HG02884 (cell line): ENCODE results near the gene TAF1C.

Source experiments
- ATAC-seq: cut with Tn5 transposase; IDR thresholded peaks from one replicate; pipeline ENCODE4 v1.9.1; 2021; ENCODE audit warnings: mild to moderate bottlenecking, moderate library complexity; ENCODE audit not compliant: unreplicated experiment

The TAF1C gene

GRCh38 chr16:84132527-84133285, 54.2 kb downstream of the TAF1C start:
- no peak for ATAC-seq

DNA sequence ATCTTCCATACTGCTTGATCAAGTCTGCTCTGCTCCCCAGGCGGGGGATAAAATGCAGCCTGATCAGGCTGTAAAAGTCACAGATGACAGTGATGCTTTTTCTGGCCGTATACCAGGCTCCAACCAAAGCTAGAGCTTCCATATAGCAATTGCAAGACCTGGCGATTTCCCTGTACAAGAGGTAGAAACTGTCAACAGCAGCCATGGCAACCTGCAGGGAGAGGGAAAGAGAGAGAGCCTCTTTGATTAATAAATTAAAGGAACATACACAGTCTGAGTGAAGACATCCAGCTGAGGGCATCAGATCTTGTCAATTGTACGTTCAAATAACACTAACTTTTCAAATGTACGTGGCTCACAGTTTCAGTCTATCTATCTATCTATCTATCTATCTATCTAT, 55.7 kb downstream of the TAF1C start:
- no peak for ATAC-seq
